GM20000 (cell line): ENCODE measurements around the gene CFAP251.
A peak's percentile ranks its signal among the peaks of the same experiment; 100 is the strongest.

Source experiments
- DNase-seq: peaks from one replicate; pipeline ENCODE4 v3.0.0; 2012; ENCODE audit warnings: low spot score
- TF ChIP-seq, protein P1 (sequence below): IDR thresholded peaks from 2 replicates; pipeline ENCODE4 v1.5.1; 2012; ENCODE audit warnings: mild to moderate bottlenecking, control low read depth; ENCODE audit errors: extremely low read depth, missing control alignments

CFAP251 gene

GRCh38 chr12:121894633-121895032, 23.8 kb upstream of the CFAP251 start:
- DNase-seq: no peak
- TF ChIP-seq, protein P1, sequence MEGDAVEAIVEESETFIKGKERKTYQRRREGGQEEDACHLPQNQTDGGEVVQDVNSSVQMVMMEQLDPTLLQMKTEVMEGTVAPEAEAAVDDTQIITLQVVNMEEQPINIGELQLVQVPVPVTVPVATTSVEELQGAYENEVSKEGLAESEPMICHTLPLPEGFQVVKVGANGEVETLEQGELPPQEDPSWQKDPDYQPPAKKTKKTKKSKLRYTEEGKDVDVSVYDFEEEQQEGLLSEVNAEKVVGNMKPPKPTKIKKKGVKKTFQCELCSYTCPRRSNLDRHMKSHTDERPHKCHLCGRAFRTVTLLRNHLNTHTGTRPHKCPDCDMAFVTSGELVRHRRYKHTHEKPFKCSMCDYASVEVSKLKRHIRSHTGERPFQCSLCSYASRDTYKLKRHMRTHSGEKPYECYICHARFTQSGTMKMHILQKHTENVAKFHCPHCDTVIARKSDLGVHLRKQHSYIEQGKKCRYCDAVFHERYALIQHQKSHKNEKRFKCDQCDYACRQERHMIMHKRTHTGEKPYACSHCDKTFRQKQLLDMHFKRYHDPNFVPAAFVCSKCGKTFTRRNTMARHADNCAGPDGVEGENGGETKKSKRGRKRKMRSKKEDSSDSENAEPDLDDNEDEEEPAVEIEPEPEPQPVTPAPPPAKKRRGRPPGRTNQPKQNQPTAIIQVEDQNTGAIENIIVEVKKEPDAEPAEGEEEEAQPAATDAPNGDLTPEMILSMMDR: peak; percentile 8

DNA sequence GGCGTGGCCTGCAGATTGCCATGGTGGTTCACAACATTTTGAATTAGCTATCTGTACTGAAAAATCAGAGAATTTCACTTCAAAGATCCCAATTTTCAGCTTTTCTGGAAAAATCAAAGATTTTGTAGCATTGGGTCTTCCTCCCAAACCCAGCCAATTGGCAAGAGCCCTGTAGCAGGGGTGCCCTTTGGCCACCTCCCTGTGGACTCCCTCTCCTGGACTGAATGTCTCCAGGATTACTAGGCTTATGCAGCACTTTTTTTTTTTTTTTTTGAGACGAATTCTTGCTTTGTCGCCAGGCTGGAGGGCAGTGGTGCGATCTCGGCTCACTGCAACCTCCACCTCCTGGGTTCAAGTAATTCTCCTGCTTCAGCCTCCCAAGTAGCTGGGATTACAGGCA, 20.1 kb upstream of the CFAP251 start:
- no peak for DNase-seq

GRCh38 chr12:121899590-121899989, 18.8 kb upstream of the CFAP251 start:
- no peak for DNase-seq
- TF ChIP-seq, protein P1: no peak

More for the DNA sequence above, 20.1 kb upstream of the CFAP251 start:
- TF ChIP-seq, protein P1: no peak

DNA sequence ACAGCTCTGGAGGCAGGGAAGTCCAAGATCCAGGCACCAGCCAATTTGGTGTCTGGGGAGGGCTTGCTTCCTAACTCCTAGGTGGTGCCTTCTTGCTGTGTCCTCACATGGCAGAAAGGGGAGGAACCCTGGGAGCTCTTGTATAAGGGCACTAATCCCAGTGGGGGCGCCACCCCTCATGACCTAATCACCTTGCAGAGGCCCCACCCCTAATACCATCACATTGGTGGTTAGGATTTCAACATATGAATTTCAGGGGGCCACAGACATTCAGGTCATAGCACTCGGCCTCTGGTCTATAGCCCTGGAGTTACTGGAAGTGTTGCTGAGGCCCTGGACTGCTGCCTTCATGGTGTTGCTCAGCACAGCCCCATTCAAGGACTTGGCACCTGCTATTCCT, 15.2 kb upstream of the CFAP251 start:
- TF ChIP-seq, protein P1: no peak

GRCh38 chr12:121905746-121906145, 12.6 kb upstream of the CFAP251 start:
- no peak for DNase-seq
- TF ChIP-seq, protein P1: no peak

More for the DNA sequence above, 15.2 kb upstream of the CFAP251 start:
- DNase-seq: no peak

DNA sequence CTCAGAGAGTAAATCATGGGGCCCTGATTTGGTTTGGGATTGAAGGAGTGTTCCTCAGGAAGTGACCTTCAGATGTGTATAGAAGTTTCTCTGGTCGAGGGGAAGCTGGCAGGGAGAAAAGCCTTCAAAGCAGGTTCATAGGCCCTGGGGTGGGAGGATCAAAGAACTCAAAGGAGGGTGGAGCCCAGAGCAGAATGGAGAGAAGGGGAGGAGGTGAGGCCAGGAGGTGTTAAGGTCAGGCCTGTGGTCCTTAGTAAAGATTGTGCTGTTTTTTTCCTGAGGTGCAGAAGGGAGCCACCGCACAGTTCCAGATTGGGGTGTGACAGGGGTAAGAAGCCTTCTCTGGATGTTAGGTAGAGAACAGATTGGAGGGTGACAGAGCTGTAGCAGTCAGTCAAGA, 9.7 kb upstream of the CFAP251 start:
- TF ChIP-seq, protein P1: no peak
- DNase-seq: no peak

DNA sequence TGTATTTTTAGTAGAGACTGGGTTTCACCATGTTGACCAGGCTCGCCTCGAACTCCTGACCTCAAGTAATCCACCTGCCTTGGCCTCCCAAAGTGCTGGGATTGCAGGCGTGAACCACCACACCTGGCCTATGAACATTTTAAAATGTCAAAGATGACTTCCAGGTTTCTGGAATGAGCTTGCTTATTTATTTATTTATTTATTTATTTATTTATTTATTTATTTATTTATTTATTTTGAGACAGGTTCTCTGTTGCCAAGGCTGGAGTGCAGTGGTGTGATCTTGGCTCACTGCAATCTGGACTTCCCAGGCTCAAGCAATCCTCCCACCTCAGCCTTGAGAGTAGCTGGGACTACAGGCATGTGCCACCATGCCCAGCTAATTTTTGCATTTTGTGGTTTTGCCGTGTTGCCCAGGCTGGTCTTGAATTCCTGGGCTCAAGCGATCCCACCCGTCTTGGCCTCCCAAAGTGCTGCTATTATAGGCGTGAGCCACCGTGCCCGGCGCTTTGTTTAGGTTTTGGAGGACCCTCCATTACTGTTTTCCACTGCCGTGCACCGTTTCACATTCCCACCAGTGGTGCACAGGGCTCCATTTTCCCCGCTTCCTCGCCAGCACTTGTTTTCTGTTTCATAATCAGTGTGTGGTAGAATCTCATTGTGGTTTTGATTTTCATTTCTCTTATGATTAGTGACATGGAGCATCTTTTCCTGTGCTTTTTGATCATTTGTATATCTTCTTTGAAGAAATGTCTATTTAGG, 6.4 kb upstream of the CFAP251 start:
- TF ChIP-seq, protein P1: no peak
- no peak for DNase-seq
